Measurements from ENCODE around the gene BCKDHB.
A peak's percentile ranks its signal among the peaks of the same experiment; 100 is the strongest.

The BCKDHB gene

GRCh38 chr6:80336911-80337310, 230.4 kb downstream of the BCKDHB start:
- no peak for DNase-seq

GRCh38 chr6:80338201-80338836, 231.8 kb downstream of the BCKDHB start:
- no peak for DNase-seq

- DNase-seq, result peak; percentile 48
Observed at GRCh38 chr6:80339421-80339820, 232.9 kb downstream of the BCKDHB start.

GRCh38 chr6:80340280-80340679, 233.8 kb downstream of the BCKDHB start:
- DNase-seq, result peak; percentile 65

- no peak for DNase-seq
Observed at GRCh38 chr6:80340686-80341085, 234.2 kb downstream of the BCKDHB start.

- DNase-seq, result no peak
Observed at GRCh38 chr6:80341330-80341729, 234.9 kb downstream of the BCKDHB start.

- no peak for DNase-seq
Observed at GRCh38 chr6:80343511-80343910, 237.0 kb downstream of the BCKDHB start.

GRCh38 chr6:80347101-80347500, 240.6 kb downstream of the BCKDHB start:
- DNase-seq, result no peak

- no peak for DNase-seq
Observed at GRCh38 chr6:80348263-80348662, 241.8 kb downstream of the BCKDHB start.

GRCh38 chr6:80356000-80356399, 249.5 kb downstream of the BCKDHB start:
- DNase-seq, result no peak

- DNase-seq, result no peak
Observed at GRCh38 chr6:80356545-80356944, 250.1 kb downstream of the BCKDHB start.

GRCh38 chr6:80357081-80357480, 250.6 kb downstream of the BCKDHB start:
- no peak for DNase-seq

- DNase-seq, result no peak
Observed at GRCh38 chr6:80357674-80358073, 251.2 kb downstream of the BCKDHB start.

GRCh38 chr6:80363501-80364122, 257.1 kb downstream of the BCKDHB start:
- DNase-seq, result no peak

GRCh38 chr6:80364149-80364548, 257.7 kb downstream of the BCKDHB start:
- DNase-seq, result no peak

- peak; percentile 87 for DNase-seq
Observed at GRCh38 chr6:80366051-80366450, 259.6 kb downstream of the BCKDHB start.

GRCh38 chr6:80366714-80367113, 260.2 kb downstream of the BCKDHB start:
- peak; percentile 93 for DNase-seq

- no peak for DNase-seq
Observed at GRCh38 chr6:80376411-80376810, 269.9 kb downstream of the BCKDHB start.

GRCh38 chr6:80380566-80380965, 274.1 kb downstream of the BCKDHB start:
- no peak for DNase-seq

GRCh38 chr6:80382811-80383210, 276.3 kb downstream of the BCKDHB start:
- no peak for DNase-seq

- no peak for DNase-seq
Observed at GRCh38 chr6:80388507-80388906, 282.0 kb downstream of the BCKDHB start.
